ENCODE results near the gene ACSS3.

DNA sequence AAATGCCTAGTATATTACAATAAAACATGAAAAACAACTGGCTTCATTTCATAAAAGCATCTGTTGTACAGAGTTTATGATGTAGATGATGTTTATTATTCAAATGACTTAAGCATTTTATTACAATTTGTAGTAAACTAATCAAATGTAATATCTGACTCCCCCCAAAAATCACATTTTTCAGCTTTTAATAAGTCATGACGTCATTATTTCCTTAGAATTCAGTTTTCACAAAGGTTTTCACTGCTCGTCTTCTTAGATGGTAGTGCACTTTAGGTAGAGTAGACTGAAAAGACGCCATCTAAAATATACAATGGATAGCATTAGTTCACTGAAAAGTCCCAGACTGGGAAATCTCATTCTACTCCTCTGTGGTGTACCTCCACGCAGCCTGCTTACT is 181.5 kb downstream of the ACSS3 start:
- TF ChIP-seq, protein P1, sequence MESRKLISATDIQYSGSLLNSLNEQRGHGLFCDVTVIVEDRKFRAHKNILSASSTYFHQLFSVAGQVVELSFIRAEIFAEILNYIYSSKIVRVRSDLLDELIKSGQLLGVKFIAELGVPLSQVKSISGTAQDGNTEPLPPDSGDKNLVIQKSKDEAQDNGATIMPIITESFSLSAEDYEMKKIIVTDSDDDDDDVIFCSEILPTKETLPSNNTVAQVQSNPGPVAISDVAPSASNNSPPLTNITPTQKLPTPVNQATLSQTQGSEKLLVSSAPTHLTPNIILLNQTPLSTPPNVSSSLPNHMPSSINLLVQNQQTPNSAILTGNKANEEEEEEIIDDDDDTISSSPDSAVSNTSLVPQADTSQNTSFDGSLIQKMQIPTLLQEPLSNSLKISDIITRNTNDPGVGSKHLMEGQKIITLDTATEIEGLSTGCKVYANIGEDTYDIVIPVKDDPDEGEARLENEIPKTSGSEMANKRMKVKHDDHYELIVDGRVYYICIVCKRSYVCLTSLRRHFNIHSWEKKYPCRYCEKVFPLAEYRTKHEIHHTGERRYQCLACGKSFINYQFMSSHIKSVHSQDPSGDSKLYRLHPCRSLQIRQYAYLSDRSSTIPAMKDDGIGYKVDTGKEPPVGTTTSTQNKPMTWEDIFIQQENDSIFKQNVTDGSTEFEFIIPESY (IDR thresholded peaks at IDR 0.05) = no peak
- TF ChIP-seq EZH2 (IDR thresholded peaks at IDR 0.05; ENCODE audit: borderline replicate concordance, control insufficient read depth, low read depth, low read length) (no peak), RAD21 (IDR thresholded peaks at IDR 0.05; ENCODE audit: insufficient read depth, low read depth, low read length) (no peak), PAX8 (IDR thresholded peaks at IDR 0.05) (no peak), EP300 (IDR thresholded peaks at IDR 0.05; ENCODE audit: borderline replicate concordance in 1 of 2, control insufficient read depth in 1 of 2, low read depth in 2 of 2, low read length in 2 of 2) (no peak), CHD2 (IDR thresholded peaks at IDR 0.05; ENCODE audit: borderline replicate concordance, low read depth, low read length) (no peak), TAF1 (IDR thresholded peaks at IDR 0.05; ENCODE audit: borderline replicate concordance, low read depth, low read length) (no peak), POLR2A (IDR thresholded peaks at IDR 0.05; ENCODE audit: low read depth, low read length) (no peak), POLR2AphosphoS5 (IDR thresholded peaks at IDR 0.05; ENCODE audit: low read length) (no peak)
- TF ChIP-seq, protein P2, sequence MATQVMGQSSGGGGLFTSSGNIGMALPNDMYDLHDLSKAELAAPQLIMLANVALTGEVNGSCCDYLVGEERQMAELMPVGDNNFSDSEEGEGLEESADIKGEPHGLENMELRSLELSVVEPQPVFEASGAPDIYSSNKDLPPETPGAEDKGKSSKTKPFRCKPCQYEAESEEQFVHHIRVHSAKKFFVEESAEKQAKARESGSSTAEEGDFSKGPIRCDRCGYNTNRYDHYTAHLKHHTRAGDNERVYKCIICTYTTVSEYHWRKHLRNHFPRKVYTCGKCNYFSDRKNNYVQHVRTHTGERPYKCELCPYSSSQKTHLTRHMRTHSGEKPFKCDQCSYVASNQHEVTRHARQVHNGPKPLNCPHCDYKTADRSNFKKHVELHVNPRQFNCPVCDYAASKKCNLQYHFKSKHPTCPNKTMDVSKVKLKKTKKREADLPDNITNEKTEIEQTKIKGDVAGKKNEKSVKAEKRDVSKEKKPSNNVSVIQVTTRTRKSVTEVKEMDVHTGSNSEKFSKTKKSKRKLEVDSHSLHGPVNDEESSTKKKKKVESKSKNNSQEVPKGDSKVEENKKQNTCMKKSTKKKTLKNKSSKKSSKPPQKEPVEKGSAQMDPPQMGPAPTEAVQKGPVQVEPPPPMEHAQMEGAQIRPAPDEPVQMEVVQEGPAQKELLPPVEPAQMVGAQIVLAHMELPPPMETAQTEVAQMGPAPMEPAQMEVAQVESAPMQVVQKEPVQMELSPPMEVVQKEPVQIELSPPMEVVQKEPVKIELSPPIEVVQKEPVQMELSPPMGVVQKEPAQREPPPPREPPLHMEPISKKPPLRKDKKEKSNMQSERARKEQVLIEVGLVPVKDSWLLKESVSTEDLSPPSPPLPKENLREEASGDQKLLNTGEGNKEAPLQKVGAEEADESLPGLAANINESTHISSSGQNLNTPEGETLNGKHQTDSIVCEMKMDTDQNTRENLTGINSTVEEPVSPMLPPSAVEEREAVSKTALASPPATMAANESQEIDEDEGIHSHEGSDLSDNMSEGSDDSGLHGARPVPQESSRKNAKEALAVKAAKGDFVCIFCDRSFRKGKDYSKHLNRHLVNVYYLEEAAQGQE (IDR thresholded peaks at IDR 0.05; ENCODE audit: low read depth, low read length) = no peak
- TF ChIP-seq, protein P3, sequence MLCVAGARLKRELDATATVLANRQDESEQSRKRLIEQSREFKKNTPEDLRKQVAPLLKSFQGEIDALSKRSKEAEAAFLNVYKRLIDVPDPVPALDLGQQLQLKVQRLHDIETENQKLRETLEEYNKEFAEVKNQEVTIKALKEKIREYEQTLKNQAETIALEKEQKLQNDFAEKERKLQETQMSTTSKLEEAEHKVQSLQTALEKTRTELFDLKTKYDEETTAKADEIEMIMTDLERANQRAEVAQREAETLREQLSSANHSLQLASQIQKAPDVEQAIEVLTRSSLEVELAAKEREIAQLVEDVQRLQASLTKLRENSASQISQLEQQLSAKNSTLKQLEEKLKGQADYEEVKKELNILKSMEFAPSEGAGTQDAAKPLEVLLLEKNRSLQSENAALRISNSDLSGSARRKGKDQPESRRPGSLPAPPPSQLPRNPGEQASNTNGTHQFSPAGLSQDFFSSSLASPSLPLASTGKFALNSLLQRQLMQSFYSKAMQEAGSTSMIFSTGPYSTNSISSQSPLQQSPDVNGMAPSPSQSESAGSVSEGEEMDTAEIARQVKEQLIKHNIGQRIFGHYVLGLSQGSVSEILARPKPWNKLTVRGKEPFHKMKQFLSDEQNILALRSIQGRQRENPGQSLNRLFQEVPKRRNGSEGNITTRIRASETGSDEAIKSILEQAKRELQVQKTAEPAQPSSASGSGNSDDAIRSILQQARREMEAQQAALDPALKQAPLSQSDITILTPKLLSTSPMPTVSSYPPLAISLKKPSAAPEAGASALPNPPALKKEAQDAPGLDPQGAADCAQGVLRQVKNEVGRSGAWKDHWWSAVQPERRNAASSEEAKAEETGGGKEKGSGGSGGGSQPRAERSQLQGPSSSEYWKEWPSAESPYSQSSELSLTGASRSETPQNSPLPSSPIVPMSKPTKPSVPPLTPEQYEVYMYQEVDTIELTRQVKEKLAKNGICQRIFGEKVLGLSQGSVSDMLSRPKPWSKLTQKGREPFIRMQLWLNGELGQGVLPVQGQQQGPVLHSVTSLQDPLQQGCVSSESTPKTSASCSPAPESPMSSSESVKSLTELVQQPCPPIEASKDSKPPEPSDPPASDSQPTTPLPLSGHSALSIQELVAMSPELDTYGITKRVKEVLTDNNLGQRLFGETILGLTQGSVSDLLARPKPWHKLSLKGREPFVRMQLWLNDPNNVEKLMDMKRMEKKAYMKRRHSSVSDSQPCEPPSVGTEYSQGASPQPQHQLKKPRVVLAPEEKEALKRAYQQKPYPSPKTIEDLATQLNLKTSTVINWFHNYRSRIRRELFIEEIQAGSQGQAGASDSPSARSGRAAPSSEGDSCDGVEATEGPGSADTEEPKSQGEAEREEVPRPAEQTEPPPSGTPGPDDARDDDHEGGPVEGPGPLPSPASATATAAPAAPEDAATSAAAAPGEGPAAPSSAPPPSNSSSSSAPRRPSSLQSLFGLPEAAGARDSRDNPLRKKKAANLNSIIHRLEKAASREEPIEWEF (IDR thresholded peaks at IDR 0.05; ENCODE audit: insufficient replicate concordance, low read depth, low read length) = no peak
- TF ChIP-seq, protein P4, sequence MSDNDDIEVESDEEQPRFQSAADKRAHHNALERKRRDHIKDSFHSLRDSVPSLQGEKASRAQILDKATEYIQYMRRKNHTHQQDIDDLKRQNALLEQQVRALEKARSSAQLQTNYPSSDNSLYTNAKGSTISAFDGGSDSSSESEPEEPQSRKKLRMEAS (IDR thresholded peaks at IDR 0.05; ENCODE audit: low read depth, low read length) = no peak
- TF ChIP-seq, protein P5, sequence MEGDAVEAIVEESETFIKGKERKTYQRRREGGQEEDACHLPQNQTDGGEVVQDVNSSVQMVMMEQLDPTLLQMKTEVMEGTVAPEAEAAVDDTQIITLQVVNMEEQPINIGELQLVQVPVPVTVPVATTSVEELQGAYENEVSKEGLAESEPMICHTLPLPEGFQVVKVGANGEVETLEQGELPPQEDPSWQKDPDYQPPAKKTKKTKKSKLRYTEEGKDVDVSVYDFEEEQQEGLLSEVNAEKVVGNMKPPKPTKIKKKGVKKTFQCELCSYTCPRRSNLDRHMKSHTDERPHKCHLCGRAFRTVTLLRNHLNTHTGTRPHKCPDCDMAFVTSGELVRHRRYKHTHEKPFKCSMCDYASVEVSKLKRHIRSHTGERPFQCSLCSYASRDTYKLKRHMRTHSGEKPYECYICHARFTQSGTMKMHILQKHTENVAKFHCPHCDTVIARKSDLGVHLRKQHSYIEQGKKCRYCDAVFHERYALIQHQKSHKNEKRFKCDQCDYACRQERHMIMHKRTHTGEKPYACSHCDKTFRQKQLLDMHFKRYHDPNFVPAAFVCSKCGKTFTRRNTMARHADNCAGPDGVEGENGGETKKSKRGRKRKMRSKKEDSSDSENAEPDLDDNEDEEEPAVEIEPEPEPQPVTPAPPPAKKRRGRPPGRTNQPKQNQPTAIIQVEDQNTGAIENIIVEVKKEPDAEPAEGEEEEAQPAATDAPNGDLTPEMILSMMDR (IDR thresholded peaks at IDR 0.05 in 2 of 3, conservative IDR thresholded peaks at IDR 0.05 in 1 of 3; ENCODE audit: control insufficient read depth in 2 of 3, extremely low read depth in 1 of 3, insufficient read depth in 1 of 3, low read depth in 3 of 3, low read length in 3 of 3) = no peak
